CD14-positive monocyte (primary cell): ENCODE results near the gene CDK5R2. TPM values are rescaled to one million over a fixed set of nuclear protein-coding genes. Genes with fewer than 3 reads are reported as not detected.

ENCODE experiments used
- DNase-seq, 3 donors: peaks; one replicate each; pipeline ENCODE4 v3.0.0-alpha.2; 2011 to 2022
- H2AFZ ChIP-seq: 2 replicates; pipeline ENCODE4 v1.6.0; 2012; ENCODE audit warnings: mild to moderate bottlenecking, low read depth, low read length, inconsistent platforms; ENCODE audit not compliant: insufficient read depth, poor library complexity, severe bottlenecking
- H3K27ac ChIP-seq, 2 donors: 1 replicate in 1 of 2; 2 replicates in 1 of 2; pipeline ENCODE4 v1.5.1; 2012 to 2013; ENCODE audit warnings: low read length in 2 of 2, control low read depth in 1 of 2, inconsistent platforms in 1 of 2, low read depth in 1 of 2, mild to moderate bottlenecking in 1 of 2
- H3K27me3 ChIP-seq, 2 donors: one replicate each; pipeline versions ENCODE4 v1.6.0 to v1.6.1; 2011 to 2013; ENCODE audit warnings: low read length in 2 of 2; ENCODE audit not compliant: control insufficient read depth in 2 of 2, insufficient read depth in 2 of 2
- H3K36me3 ChIP-seq, 2 donors: replicated peaks in 1 of 2; 1 replicate in 1 of 2; 2 replicates in 1 of 2; pipeline versions ENCODE4 v1.5.1 to v1.6.1; 2012 to 2013; ENCODE audit warnings: low read length in 2 of 2, control low read depth in 1 of 2, inconsistent platforms in 1 of 2, mild to moderate bottlenecking in 1 of 2; ENCODE audit not compliant: insufficient read depth in 2 of 2, control insufficient read depth in 1 of 2
- H3K4me1 ChIP-seq, 2 donors: 1 replicate in 1 of 2; 2 replicates in 1 of 2; pipeline versions ENCODE4 v1.5.1 to v1.6.1; 2012 to 2013; ENCODE audit warnings: low read length in 2 of 2, control low read depth in 1 of 2, inconsistent platforms in 1 of 2, mild to moderate bottlenecking in 1 of 2, moderate library complexity in 1 of 2; ENCODE audit not compliant: insufficient read depth in 2 of 2, control insufficient read depth in 1 of 2
- H3K4me2 ChIP-seq: replicated peaks from 2 replicates; pipeline ENCODE3; 2012; ENCODE audit warnings: low read length, moderate library complexity, mild to moderate bottlenecking; ENCODE audit not compliant: poor library complexity, severe bottlenecking; ENCODE audit errors: extremely low read depth
- H3K4me3 ChIP-seq, 3 experiments: fragments of 200-600 bp in 1 of 3; sonication (generic) in 1 of 3; replicated peaks in 1 of 3; 1 replicate in 2 of 3; 2 replicates in 1 of 3; pipeline ENCODE4 v1.5.1; 2011 to 2013; ENCODE audit warnings: low read length in 3 of 3, mild to moderate bottlenecking in 3 of 3, control low read depth in 2 of 3, low read depth in 2 of 3, inconsistent platforms in 1 of 3, moderate library complexity in 1 of 3
- H3K79me2 ChIP-seq: 2 replicates; pipeline ENCODE4 v1.6.0; 2012; ENCODE audit warnings: mild to moderate bottlenecking, control low read depth, inconsistent platforms, low read length, moderate library complexity; ENCODE audit not compliant: insufficient read depth
- H3K9ac ChIP-seq: 2 replicates; pipeline ENCODE4 v1.6.0; 2017; ENCODE audit warnings: low read length, mild to moderate bottlenecking; ENCODE audit not compliant: insufficient read depth, poor library complexity, severe bottlenecking
- H3K9me3 ChIP-seq, 2 donors: replicated peaks in 1 of 2; 1 replicate in 1 of 2; 2 replicates in 1 of 2; pipeline versions ENCODE4 v1.5.1 to v1.6.1; 2012 to 2013; ENCODE audit warnings: low read length in 2 of 2, control low read depth in 1 of 2; ENCODE audit not compliant: control insufficient read depth in 1 of 2, insufficient read depth in 1 of 2
- H4K20me1 ChIP-seq: 2 replicates; pipeline ENCODE4 v1.6.0; 2012; ENCODE audit warnings: mild to moderate bottlenecking, low read length, control low read depth, moderate library complexity; ENCODE audit not compliant: insufficient read depth
- H3K27ac Mint-ChIP-seq, 7 donors: one replicate each; pipeline ENCODE4 v1.8.0; 2020; ENCODE audit warnings: mild to moderate bottlenecking in 7 of 7, mixed read lengths in 7 of 7, moderate library complexity in 6 of 7, inconsistent platforms in 2 of 7
- H3K27me3 Mint-ChIP-seq, 3 donors: one replicate each; pipeline ENCODE4 v1.8.0; 2021 to 2022; ENCODE audit warnings: low read depth in 3 of 3, mild to moderate bottlenecking in 3 of 3, mixed read lengths in 3 of 3, moderate library complexity in 3 of 3, inconsistent platforms in 1 of 3
- H3K36me3 Mint-ChIP-seq, 2 donors: one replicate each; pipeline ENCODE4 v1.8.0; 2020; ENCODE audit warnings: mixed read lengths in 2 of 2, inconsistent platforms in 1 of 2, mild to moderate bottlenecking in 1 of 2
- H3K4me1 Mint-ChIP-seq: one replicate; pipeline ENCODE4 v1.8.0; 2020; ENCODE audit warnings: mild to moderate bottlenecking, mixed read lengths
- H3K4me3 Mint-ChIP-seq, 2 donors: one replicate each; pipeline ENCODE4 v1.8.0; 2020; ENCODE audit warnings: mild to moderate bottlenecking in 2 of 2, mixed read lengths in 2 of 2, moderate library complexity in 1 of 2
- H3K9me3 Mint-ChIP-seq, 7 donors: one replicate each; pipeline ENCODE4 v1.8.0; 2020 to 2022; ENCODE audit warnings: mixed read lengths in 7 of 7, mild to moderate bottlenecking in 6 of 7, moderate library complexity in 6 of 7, inconsistent platforms in 2 of 7
- WGBS: methylation state at CpG from one replicate; pipeline ENCODE4 v1.1.5; 2013; ENCODE audit warnings: missing lambda C conversion rate; ENCODE audit not compliant: insufficient coverage; 5-methylcytosine and 5-hydroxymethylcytosine counted together
- intact Hi-C, 2 donors: fragments of 100-400 bp; cut with micrococcal nuclease; formaldehyde crosslinking; loops; one replicate each; pipeline versions ENCODE4 v1.15.0 to v1.15.1; 2023
- polyA plus RNA-seq, 3 donors: library from polyadenylated mRNA; depleted of rRNA in 1 of 3; unstranded in 2 of 3; stranded (reverse) in 1 of 3; fragments of 300-500 nt in 2 of 3; fragments of >200 nt in 1 of 3; fragmentation: Illumina TruSeq in 2 of 3; gene quantifications; 1 replicate in 2 of 3; 2 replicates in 1 of 3; pipeline ENCODE4 v1.2.3, GENCODE V29; 2012 to 2021
- TF ChIP-seq, protein P1 (sequence below): fragments of 200-600 bp; IDR thresholded peaks from one replicate; pipeline ENCODE4 v1.8.0; 2022; ENCODE audit warnings: antibody characterized with exemption, mild to moderate bottlenecking

Gene CDK5R2
- polyA plus RNA-seq, 3 donors, result not detected

DNA sequence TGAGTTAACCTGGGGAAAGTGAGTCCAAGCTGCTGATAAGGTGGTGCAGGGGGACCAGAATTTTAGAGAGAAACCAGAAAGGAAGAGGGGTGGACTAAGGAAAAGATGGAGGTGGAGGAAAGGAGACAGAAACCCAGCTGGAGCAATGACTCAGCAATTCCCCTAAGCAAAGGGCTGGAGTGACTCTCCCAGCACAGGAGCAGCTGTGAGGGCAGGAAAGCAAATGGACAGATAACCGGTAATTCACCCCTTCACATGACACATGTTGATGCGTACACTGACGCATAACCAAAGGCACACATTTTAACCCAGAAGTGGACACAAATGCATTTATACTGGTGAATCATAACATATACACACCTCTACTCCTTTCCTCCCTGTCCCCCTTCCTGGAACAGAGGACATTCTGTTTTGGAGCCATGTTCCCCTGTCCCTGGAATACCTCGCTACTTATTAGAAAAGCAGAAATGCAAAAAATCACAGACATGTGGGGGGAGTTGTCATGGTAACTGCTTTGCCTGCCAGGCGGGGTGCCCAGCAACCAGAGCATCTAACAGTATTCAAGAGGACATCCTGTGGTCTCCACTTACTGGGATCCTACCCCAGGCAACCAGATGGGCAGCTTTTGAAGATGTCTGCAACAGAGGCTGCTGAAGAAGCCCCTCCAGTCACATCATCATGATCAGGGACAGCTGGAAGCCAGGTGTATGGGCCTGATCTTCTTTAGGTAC is 4.7 kb downstream of the CDK5R2 start:
- no peaks in the 10 kb centered on the region for H3K36me3 ChIP-seq
- intact Hi-C loops, result no loop called here
- H2AFZ ChIP-seq, result no peak overlapping the region
- DNase-seq, result no peak
- peaks cover 0 to 8% of the 10 kb centered on the region in 2 donors for H3K4me1 ChIP-seq
- no peak overlapping the region for H3K4me3 ChIP-seq
- peaks cover 48 to 64% of the 10 kb centered on the region in 2 donors for H3K27me3 ChIP-seq
- H3K9ac ChIP-seq, result no peak overlapping the region
- TF ChIP-seq, protein P1, sequence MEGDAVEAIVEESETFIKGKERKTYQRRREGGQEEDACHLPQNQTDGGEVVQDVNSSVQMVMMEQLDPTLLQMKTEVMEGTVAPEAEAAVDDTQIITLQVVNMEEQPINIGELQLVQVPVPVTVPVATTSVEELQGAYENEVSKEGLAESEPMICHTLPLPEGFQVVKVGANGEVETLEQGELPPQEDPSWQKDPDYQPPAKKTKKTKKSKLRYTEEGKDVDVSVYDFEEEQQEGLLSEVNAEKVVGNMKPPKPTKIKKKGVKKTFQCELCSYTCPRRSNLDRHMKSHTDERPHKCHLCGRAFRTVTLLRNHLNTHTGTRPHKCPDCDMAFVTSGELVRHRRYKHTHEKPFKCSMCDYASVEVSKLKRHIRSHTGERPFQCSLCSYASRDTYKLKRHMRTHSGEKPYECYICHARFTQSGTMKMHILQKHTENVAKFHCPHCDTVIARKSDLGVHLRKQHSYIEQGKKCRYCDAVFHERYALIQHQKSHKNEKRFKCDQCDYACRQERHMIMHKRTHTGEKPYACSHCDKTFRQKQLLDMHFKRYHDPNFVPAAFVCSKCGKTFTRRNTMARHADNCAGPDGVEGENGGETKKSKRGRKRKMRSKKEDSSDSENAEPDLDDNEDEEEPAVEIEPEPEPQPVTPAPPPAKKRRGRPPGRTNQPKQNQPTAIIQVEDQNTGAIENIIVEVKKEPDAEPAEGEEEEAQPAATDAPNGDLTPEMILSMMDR, result no peak
- Mint-ChIP-seq H3K4me1 (peaks cover 8% of the 10 kb centered on the region), H3K27ac (no peak overlapping the region), H3K9me3 (peaks cover 2 to 33% (median 20%) of the 10 kb centered on the region in 7 donors), H3K27me3 (peaks cover 68 to 88% (median 76%) of the 10 kb centered on the region in 3 donors), H3K4me3 (peak overlapping the region in 1 of 2 donors; percentile 72), H3K36me3 (peaks cover 0 to 4% of the 10 kb centered on the region in 2 donors)
- no peak overlapping the region for H3K27ac ChIP-seq
- 60% methylated on average over 4 of the region's 5 CpGs for WGBS
- no peak overlapping the region for H3K4me2 ChIP-seq
- H3K9me3 ChIP-seq, result peaks cover 2 to 37% of the 10 kb centered on the region in 2 donors
- H3K79me2 ChIP-seq, result no peaks in the 10 kb centered on the region
- no peaks in the 10 kb centered on the region for H4K20me1 ChIP-seq

DNA sequence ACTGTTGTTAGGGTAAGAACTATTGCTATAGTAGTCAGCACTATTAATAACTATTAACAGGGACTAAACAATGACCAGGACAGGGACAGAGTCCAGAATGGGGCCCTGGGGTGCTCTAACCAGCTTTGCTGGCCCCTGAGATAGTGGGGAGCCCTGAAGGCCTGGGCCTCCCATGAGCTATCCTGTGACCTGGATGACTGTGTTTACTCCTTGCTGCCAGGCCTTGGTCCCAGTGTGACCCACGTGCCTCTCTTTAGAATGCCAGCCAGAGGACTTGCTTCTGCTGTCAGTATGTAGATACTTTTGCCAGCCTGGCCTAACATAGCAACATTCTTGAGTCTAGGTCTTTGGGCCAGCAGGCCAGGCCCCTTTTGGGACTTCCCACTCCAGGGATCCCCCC is 11.4 kb downstream of the CDK5R2 start:
- H3K4me3 ChIP-seq, result no peak overlapping the region
- 15% methylated on average over 1 of the region's 1 CpG for WGBS
- TF ChIP-seq, protein P1, result no peak
- intact Hi-C loops, result no loop called here
- H3K79me2 ChIP-seq, result no peaks in the 10 kb centered on the region
- H3K27ac ChIP-seq, result no peak overlapping the region
- peaks cover 0 to 5% (median 1%) of the 10 kb centered on the region in 7 donors for H3K9me3 Mint-ChIP-seq
- H3K27me3 Mint-ChIP-seq, result peaks cover 26 to 76% (median 57%) of the 10 kb centered on the region in 3 donors
- H3K4me3 Mint-ChIP-seq, result no peak overlapping the region
- H4K20me1 ChIP-seq, result no peaks in the 10 kb centered on the region
- no peak for DNase-seq
- H3K27me3 ChIP-seq, result peaks cover 22 to 36% of the 10 kb centered on the region in 2 donors
- H3K9ac ChIP-seq, result no peak overlapping the region
- no peak overlapping the region for H3K27ac Mint-ChIP-seq
- H3K4me2 ChIP-seq, result no peak overlapping the region
- no peaks in the 10 kb centered on the region for H3K36me3 ChIP-seq
- no peaks in the 10 kb centered on the region for H3K4me1 Mint-ChIP-seq
- H3K9me3 ChIP-seq, result no peaks in the 10 kb centered on the region
- no peak overlapping the region for H2AFZ ChIP-seq
- H3K36me3 Mint-ChIP-seq, result no peaks in the 10 kb centered on the region
- no peaks in the 10 kb centered on the region for H3K4me1 ChIP-seq
